Activated CD4-positive, alpha-beta T cell treated with anti-CD3 and anti-CD28 coated beads, Interleukin-2, amount 50 U/mL, for 48 hours (primary cell): ENCODE results near the gene RASGEF1C.

Experiments
- DNase-seq, 2 experiments: peaks; one replicate each; pipeline ENCODE4 v3.0.0-alpha.2; 2020

RASGEF1C gene

DNA sequence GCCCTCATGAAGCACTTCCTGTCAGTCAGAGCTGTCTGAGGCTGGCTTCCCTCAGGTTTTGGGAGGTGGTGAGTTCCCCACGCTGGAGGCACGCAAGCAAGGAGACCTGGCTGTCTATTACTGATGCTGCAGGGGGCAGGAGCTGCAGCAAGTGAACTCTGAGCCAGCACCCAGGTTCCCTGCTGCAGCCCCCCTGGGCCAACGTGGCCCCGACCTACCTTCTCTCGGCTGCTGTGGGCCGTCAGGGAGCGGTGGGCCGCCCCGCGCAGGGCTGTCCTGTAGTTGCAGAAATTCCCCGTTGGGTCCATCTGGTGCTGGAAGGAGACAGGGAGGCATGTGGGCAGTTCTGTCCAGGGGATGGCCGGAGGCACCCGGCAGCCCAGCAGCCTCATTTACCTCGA is 90.6 kb downstream of the RASGEF1C start:
- no peak for DNase-seq

DNA sequence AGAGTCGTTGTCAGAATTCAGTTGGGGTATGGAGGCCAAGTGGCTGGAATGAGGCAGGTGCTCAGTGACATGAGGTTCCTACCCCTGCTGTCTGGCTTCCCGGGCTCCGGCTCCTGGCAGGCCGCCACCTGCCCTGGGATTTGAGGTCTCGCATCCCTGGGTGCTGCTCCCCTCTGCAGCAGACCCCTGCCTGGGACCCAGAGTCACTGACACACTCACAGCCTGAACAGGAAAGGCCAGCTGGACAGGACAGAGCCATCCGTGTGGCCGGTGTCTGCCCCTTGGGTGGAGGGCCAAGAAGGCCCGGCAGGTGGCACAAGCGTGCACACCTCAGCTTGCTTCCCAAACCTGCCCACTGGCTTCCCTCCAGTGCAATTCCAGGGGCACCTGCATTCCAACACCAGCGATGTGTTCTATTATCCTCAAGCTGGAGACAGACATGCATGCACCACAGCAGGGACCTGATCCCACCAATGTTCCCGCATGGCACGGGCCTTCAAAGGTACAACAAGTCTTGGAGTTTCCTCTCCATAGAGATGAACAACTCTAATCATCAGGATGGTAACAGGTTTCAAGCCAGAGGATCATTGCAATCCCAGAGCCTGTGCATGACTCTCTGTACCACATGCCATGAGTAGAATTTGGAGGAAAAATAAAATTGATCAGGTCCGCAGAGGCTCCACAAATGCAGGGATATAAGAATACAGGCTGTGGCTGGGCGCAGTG is 91.8 kb downstream of the RASGEF1C start:
- no peak for DNase-seq

DNA sequence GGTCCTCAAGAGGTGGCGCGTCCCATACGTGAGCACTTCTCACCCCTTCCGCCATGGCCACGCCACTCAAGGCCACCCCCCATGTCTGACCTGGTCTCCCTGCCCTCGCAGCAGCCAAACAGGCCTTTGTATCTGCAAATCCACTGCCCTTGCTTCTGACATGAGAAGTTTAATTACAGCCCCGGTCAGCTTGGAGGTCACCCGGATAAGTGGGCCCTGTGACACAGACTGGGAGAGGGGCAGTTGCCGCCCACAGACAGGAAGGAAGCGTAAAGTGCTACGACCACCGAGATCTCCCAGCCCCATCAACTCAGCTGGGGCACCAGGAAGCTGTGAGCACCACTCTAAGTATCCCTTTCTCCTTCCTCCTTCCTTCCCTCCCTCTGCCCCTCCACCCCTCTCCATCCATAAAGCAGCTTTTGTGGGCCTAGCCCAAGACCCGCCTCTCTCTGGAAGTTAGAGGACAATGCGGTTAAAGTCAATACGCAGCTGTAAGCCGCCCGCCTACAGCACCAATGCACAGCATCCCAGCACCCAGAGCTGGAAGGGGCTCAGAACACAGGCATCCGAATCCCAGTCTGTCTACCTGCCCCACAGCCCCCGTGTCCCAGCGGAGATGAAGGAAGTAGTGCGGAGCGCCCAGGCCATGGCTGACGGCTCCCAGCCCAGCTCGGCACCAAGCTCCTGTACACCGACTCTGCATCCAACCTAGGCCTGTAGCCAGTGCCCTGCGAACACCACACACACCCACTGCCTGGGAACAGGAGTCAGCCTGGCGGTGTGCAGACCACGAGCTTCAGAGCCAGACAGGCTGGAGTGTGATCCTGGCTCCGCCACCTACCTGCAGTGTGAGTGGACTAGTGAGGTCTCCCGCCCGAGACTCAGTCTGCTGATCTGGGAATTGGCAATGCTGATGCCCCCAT is 92.7 kb downstream of the RASGEF1C start:
- no peak for DNase-seq

DNA sequence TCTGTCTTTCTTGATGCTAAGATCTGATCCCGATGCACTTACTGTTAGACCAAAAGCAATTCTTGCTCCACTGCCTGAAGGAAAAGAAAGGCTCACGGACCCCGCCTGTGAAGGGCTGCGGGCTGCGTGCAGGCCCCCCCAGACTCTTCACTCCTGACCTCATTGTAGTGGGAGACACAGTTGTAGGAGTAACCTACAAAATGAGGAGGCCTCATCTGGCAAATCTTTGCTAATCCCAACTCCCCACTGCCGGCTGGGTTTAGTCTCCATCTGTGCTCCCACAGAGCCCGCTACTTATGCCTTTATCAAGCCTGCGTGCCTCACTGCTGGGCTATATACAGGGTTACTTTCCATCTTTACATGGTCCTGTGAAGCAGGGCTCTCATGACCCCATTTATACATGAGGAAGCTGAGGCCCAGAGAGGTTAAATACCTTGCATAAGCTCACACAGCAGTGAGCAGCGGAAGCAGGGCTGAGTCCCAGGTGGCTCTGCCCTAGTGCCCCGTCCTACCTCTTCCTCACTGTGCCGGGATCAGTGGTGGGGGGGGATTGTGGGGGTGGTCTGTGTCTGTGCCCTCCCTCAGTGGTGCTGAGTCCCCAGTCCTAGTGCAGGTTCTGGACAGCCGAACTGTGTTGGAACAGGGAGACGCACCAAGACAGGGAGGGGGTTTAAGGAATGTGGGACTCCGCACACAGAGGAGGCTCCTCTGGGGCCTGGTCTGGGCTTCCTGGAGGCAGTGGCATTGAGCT is 93.5 kb downstream of the RASGEF1C start:
- no peak for DNase-seq

DNA sequence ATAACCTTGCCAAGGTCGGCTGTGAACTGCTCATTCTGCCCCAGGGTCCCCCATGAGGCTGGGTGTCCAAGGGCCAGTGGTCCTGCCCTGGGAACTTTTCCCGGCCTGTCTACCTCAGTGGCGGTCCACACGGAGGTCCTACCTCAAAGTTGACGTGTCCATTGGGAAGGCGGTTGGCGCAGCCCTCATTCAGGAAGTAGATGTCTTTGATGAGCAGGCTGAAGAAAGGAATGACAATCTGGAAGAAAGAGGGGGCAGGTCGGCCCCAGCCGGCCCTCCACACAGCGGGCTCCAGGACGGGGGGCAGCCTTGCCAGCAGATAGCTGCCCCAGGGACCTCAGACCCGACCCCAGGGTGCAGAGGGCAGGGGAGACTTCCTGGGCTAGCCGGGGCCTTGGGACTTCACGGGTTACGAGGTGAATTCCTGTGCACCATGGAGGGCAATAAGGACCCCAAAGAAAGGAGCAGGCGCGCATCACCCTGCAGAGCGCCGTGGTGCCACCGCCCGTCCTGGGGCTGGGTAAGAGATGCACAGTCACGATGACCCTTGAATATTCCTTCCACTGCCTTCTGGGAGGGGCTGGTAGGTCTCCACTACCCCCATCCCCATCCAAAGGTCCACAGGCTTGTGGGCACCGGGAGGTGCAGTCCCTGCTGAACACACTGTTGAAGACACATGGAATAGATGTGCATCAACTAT is 94.6 kb downstream of the RASGEF1C start:
- DNase-seq = no peak

DNA sequence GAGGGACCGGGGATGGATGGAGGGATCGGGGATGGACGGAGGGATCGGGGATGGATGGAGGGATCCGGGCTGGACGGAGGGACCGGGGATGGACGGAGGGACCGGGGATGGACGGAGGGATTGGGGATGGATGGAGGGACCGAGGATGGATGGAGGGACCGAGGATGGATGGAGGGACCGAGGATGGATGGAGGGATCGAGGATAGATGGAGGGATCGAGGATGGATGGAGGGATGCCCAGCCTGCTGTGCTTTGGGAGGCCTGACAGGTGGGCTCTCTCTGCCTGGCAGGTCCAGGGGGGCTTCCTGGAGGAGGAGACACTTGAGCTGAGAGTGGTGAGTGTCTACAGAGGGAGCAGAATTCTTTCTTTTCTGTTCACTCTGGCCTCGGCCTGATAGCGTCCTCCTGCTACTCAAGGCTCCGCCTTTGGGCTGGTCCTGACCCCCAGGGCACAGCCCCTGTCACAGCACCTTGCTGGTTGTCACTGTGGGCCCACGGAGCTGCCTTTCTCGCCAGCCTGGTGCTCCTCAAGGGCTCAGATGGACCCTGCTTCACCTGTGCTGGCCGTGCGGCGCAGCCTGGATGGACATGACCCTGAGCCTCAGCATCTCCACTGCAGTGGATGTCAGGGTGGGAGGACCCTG is 95.2 kb downstream of the RASGEF1C start:
- no peak for DNase-seq

DNA sequence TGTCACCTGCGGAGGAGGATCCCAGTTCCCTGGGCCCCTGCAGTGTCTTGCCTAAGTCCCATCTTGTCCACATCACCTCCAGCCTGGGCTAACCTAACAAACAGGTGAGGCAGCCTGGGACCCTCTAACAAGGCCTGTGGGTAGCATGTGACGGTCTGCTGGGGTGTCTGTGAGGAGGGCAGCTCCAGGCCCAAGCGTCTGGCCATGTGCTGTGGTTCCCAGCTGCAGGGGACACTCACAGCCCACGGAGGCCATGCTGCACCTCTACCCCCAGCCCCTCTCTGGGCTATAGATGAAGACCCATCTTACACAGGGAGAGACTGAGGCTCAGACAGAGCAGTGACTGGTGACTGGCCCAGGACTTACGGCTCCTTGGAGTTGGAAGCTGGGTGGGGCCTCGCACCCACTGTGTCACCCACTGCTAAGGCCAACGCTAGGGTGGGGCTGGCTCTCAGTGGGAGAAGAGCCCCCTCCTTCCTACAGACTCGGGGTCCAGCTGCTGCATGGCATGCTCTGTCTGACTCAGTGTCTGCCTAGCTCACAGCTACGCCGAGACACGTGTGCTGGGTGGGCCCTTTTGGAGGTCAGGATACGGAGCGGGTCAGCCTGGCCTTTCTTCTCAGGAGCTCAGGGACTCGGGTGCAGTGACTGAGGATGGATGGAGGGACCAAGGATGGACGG is 96.7 kb downstream of the RASGEF1C start:
- no peak for DNase-seq

DNA sequence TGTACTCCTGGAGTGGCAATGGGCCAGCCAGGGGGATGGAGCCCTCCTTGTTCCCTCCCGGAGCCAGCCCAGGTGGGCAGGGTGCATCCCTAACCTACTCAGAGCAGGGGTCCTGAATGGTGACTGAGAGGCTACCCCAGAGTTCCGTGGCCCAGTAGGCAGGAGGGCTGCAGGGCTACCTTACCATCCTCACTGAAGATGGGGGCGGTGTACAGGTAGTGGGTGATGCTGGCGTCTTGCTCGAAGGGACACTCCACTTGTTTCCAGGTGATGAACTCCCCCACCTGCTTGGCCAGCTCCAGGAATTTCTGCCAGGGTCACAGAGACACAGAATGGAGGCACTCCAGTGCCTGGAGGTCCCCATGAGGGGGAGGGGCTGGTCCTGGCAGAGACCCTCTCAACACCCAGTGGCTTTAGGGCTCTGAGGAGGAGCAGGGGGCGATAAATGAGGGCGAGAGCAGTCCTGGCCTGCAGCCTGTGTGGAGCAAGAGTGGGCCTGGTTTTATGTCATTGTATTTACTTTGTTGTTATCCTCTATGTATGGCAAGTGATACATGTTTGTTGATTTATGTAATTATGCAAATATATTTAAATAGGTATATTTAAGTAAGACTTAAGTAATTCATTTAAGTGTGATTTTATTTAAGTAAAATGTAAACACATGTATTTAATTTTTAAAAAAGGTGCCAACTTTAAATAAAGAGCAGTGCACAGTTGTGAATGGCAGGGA is 97.6 kb downstream of the RASGEF1C start:
- DNase-seq = no peak

DNA sequence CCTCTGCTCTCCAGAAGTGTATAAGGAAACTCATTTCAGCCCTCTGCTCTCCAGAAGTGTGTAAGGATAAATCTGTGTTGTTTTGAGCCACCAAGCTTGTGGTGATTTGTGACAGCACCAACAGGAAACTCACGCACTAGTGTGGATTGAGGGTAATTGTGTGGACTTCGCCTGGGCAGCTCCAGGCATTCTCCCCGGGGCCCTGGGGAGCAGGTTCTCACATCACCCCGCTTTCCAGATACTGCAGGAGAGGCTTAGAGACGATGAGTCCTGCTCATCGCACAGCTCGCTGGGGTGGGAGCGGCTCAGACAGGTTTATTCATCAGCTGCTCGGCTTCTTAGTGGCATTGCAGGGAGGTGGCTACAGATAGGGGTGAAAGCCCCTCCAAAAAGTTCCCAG is 99.1 kb downstream of the RASGEF1C start:
- no peak for DNase-seq

DNA sequence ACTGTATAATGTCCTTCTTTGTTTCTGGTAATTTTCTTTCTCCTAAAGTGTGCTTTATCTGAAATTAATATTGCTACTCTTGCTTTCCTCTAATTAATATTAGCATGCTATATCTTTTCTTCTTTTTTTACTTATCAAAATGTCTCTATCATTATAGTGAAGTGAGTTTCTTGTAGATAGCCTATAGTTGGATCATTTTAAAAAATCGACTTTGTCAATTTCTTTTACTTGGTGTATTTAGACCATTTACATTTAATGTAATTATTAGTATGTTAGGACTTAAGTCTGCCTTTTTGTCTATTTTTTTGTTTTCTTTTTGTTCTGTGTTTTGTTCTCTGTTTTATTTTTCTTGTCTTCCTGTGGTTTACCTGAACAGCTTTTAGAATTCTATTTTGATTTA is 102.0 kb downstream of the RASGEF1C start:
- DNase-seq = no peak

DNA sequence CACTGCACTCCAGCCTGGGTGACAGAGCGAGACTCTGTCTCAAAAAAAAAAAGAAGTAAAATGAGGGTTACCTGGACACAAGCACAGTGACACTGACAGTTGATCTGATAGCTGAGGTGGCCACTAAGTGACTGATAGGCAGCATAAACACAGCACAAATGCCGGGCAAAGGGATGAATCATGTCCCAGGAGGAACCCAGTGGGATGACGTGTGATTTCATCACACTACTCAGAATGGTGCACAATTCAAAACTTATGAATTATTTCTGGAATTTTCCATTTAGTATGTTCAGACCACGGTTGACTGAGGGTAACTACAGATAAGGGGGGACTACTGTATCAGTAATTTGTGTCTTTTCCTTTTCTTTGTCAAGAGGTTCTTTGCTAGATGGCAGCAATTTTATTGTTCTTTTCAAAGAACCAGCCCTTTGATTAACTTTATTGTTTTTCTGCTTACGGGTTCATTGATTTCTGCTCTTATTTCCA is 103.1 kb downstream of the RASGEF1C start:
- no peak for DNase-seq

DNA sequence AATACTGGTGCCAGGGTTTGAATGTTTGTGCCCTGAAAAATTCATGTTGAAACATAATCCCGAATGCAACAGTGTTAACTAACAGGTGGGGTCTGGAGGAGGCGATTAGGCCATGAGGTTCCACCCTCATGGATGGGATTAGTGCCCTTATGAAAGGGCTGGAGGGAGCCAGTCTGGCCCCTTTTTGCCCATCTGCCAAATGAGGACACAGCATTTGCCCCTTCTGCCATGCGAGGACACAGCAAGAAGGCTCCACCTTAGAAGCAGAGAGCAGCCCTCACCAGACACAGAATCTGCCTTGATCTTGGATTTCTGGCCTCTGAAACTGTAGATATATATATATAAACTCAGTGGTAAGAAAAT is 104.9 kb downstream of the RASGEF1C start:
- DNase-seq = no peak

DNA sequence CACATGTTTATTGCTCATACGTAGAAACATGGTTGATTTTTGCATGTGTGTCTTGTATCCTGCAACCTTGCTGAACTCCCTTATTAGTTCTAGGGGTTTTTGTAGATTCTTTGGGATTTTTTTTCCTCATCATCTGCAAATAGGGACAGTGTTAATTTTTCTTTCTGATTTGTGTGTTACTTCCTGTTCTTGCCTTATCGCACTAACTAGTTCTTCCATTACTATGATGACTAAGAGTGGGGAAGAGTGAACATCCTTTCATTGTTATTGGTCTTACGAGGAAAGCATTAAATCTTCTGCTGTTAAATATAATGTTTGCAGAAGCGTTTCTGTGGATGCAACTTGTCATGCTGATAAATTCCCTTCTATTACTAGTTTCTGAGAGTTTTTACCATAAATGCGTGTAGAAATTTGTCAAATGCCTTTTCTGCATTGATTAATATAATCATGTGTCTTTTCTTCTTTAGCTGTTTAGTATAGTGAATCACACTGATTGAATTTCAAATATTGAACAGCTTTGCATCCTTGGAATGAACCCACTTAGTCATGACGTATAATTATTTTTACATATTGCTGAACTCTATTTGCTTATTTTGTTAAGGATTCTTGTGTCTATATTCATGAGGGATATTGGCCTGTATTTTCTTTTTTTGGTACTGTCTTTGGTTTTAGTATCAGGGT is 105.4 kb downstream of the RASGEF1C start:
- DNase-seq = no peak

DNA sequence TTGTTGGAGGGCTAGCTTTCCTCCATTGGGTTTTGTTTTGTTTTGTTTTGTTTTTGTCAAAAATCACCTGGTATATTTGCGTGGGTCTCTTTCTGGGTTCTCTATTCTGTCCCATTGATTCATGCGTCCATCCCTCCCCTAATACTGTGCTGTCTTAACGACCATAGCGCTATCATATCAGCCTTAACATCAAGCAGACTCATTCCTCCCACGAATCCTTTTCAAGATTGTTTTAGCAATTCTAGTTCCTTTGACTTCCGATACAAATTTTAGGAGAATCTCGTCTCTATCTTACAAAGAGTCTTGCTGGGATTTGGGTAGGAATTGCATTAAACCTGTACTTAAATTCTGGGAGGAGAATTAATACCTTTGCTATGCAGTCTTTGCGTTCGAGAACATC is 106.4 kb downstream of the RASGEF1C start:
- DNase-seq = no peak

DNA sequence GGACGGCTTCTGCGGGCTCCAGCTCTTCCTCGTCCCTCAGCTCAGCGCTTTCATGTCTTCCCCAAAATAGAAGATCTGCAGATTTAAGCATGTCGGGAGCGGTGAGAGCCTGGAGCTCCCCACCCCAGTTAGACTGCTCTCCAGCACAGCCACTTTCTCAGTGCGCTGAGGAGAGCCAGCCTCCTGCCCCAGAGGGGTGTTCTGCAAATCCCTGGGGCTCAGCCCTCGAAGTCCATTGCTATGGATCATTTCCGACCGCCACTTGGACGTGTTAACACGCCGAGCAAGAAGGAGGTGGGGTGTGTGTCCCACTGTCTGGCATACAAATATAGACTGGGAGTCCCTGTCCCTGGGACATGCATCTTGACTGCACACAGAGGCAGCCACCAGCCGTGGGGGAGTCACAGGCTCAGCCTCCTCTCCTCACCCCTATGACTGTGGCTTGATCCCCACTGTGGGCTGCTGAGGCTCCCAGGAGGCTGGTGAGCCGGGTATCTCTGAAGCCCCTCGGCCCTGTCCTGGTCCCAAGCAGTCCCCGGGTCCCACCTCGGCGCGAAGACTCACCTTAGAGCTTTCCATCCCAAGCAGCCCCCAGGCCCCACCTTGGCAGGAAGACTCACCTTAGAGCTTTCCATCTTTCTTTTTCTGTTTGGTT is 107.4 kb downstream of the RASGEF1C start:
- DNase-seq = no peak

DNA sequence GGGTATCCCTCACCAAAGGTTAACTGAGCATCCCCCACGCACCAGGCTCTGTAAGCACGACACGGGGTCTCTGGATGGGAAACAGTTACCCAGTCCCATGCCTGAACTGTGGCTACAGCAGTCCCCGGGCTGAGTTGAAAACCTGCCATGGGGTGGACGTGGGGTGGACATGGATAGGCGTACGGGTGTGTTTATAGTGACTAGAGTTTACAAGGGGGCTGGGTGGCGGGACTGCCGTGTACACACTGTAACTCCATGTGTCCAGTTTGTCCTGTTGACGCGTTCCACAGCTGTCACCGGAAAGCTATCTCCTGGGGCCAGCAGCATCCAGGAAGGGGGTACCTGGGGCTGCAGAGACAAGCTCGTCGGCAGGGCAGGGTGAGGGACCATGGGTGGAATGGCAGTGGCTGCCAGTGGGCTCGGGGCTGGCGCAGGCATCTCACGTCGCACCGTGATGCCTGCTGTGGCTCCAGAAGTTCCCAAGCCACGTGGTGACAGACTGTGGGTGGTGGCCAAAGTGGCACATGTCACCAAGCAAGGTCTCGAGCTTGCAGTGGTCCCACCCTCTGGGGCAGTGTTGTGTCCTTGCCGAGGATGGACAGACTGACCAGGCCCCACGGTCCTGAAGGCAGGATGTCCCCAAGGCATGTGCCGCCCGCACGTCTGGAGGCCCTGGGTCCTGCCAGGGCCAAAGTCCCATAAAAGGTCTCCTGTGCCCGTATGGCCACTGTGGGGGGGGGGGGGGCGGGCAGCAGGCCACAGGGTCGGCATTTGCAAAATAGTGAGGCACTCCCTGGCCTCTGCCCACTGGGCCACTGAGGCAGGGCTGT is 108.2 kb downstream of the RASGEF1C start:
- no peak for DNase-seq

DNA sequence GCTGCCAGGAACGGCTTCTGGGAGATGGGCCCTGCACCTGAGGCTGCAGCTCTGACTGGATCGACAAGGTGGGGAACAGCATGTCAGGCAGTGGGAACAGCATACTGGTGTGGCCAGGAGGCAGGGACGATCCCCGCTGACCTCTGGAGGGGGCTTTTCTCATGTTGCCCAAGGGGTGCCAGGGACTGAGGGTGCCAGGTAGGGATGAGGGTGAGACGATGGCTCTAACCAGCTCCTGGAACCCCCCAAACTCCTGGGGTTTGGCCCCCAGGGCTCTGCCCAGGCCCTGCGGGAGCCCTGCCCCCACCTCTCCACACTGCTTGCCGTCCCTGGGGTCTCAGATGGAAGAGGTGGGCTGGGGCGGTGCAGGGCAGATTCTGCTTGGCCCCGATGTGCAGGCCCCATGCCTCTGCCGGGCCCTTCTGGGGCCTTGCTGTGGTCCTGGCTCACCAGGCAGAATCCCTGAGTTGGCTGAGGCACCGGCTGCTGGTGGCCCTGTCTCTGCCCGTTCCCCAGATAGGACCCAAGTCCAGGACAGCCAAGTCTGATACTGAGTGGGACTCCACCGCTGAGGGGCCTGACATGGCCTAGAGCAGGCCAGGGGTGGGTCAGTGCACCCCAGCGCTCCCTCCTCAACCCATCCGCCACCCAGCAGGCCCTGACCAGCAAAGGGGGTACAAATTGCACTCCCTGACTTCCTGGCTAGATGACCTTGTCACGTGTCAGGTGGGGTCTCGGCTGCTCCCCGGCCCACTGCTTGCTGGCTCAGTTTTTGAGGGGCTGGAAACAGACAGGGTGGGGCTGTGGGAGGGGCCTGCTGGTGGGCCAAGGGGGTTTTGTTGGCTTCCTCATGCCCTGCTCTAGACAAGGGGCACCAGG is 109.0 kb downstream of the RASGEF1C start:
- no peak for DNase-seq
